ENCODE data around the gene MRGPRE. TPM values are rescaled to one million over a fixed set of nuclear protein-coding genes. Genes with fewer than 3 reads are reported as not detected.

The MRGPRE gene
- total RNA-seq, 1 experiment from 2014 or later: not detected

DNA sequence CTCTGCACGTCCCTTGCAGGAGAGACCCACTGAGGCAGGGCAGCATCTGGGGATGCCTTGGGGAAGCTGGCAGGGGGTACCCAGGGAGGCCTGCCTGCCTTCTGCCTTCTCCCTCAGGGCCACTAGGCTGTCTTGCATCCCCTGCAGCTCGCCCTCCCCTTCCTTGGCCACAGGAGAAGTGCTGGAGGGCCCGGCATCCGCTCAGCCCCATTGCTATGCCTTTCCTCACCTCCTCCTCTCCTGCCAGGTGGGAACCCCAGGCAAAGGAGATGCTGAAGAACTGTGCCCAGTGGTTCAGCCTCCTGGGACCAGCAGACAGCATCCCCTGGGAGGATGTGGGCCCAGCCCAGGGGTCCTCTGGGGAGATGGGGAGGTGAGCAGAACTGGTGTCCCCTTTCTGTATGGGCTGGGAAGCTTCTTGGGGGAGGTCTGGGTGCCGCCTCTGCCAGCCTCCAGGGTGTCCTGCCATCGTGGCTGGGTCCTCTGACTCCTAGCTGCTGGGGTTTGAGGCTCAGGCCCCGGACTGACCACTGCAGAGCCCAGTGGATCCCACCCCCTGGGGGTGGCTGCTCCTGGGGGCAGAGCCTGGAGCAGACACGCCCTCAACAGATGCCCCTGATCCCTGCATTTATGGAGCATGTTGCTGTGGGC is 34.2 kb downstream of the MRGPRE start:
- no peaks in the 10 kb centered on the region for H3K9me3 Mint-ChIP-seq
- H2BK15ac ChIP-seq (ENCODE audit: low read depth, low read length): no peak overlapping the region
- no peak overlapping the region for H3K23ac ChIP-seq (ENCODE audit: insufficient read length, low read depth, low read length)
- no peak overlapping the region for H4K8ac ChIP-seq (replicated peaks; ENCODE audit: insufficient read length, low read depth, low read length)
- H3K27ac ChIP-seq (ENCODE audit: insufficient read length, low read depth, low read length): no peak overlapping the region
- peaks cover 1% of the 10 kb centered on the region for H3K23me2 ChIP-seq (ENCODE audit: insufficient read length, low read depth, low read length, poor library complexity, severe bottlenecking)
- H2AFZ ChIP-seq (ENCODE audit: low read length): no peak overlapping the region
- no peaks in the 10 kb centered on the region for H3K79me1 ChIP-seq (ENCODE audit: insufficient read depth, low read depth, low read length, poor library complexity, severe bottlenecking)
- H2BK120ac ChIP-seq (ENCODE audit: low read depth, low read length, poor library complexity, severe bottlenecking): no peak overlapping the region
- no peak overlapping the region for H3K9ac ChIP-seq (ENCODE audit: extremely low read depth, insufficient read length, low read length)
- no peak overlapping the region for H3K56ac ChIP-seq (ENCODE audit: insufficient read length, low read depth, low read length)
- no peaks in the 10 kb centered on the region for H3K9me3 ChIP-seq (ENCODE audit: control insufficient read depth, low read depth, low read length)
- no peaks in the 10 kb centered on the region for H3K4me1 ChIP-seq (ENCODE audit: insufficient read depth, low read length)
- no peaks in the 10 kb centered on the region for H3K79me2 ChIP-seq (ENCODE audit: insufficient read depth, low read length)
- no peak overlapping the region; the same call in 1 of the 2 replicates for H3K14ac ChIP-seq (ENCODE audit: insufficient read depth, low read length)
- no CpG with 5 or more reads among the region's 8 CpGs for WGBS (ENCODE audit: extremely low coverage, insufficient read length, low lambda C conversion rate)
- peaks cover 6% of the 10 kb centered on the region; the same call in 1 of the 2 replicates for H3K27me3 ChIP-seq (ENCODE audit: insufficient read depth, low read length)
- peaks cover 35% of the 10 kb centered on the region for H3K27me3 Mint-ChIP-seq (ENCODE audit: low read depth)
- no peak overlapping the region for H2BK20ac ChIP-seq (ENCODE audit: low read depth, low read length, poor library complexity, severe bottlenecking)
- H3K4ac ChIP-seq (ENCODE audit: low read depth, low read length): no peak overlapping the region
- no peak overlapping the region; a peak in 1 of 7 replicates for H3K27ac Mint-ChIP-seq
- DNase-seq: no peak
- no peak overlapping the region for H4K5ac ChIP-seq (ENCODE audit: insufficient read length, low read depth, low read length)
- H2BK5ac ChIP-seq (ENCODE audit: insufficient read length, low read length): no peak overlapping the region
- H4K20me1 ChIP-seq (ENCODE audit: control insufficient read depth, insufficient read depth, insufficient read length): no peaks in the 10 kb centered on the region
- peaks cover 9 to 22% of the 10 kb centered on the region in 2 experiments for H3K4me1 Mint-ChIP-seq
- H3T11ph ChIP-seq (ENCODE audit: low read length): no peak overlapping the region
- no peak overlapping the region for H3K4me3 Mint-ChIP-seq
- H3K18ac ChIP-seq (ENCODE audit: insufficient read length, low read depth, low read length): no peak overlapping the region
- no peak overlapping the region for H2AK5ac ChIP-seq (ENCODE audit: insufficient read length, low read length)
- TF ChIP-seq, protein P1, sequence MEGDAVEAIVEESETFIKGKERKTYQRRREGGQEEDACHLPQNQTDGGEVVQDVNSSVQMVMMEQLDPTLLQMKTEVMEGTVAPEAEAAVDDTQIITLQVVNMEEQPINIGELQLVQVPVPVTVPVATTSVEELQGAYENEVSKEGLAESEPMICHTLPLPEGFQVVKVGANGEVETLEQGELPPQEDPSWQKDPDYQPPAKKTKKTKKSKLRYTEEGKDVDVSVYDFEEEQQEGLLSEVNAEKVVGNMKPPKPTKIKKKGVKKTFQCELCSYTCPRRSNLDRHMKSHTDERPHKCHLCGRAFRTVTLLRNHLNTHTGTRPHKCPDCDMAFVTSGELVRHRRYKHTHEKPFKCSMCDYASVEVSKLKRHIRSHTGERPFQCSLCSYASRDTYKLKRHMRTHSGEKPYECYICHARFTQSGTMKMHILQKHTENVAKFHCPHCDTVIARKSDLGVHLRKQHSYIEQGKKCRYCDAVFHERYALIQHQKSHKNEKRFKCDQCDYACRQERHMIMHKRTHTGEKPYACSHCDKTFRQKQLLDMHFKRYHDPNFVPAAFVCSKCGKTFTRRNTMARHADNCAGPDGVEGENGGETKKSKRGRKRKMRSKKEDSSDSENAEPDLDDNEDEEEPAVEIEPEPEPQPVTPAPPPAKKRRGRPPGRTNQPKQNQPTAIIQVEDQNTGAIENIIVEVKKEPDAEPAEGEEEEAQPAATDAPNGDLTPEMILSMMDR (conservative IDR thresholded peaks at IDR 0.05): no peak
- H2BK12ac ChIP-seq (ENCODE audit: insufficient read length, low read depth, low read length): no peak overlapping the region
- H3K36me3 Mint-ChIP-seq (ENCODE audit: insufficient read depth in 1 of 3, low read depth in 3 of 3): no peaks in the 10 kb centered on the region
- no peak overlapping the region for H4K91ac ChIP-seq (ENCODE audit: insufficient read length, low read depth, low read length)
- H3K4me2 ChIP-seq (ENCODE audit: insufficient read depth, insufficient read length, low read length): no peak overlapping the region
